Hepatocyte (in vitro differentiated cells): ENCODE results near the gene ONECUT2. TPM values are rescaled to one million over a fixed set of nuclear protein-coding genes. Genes with fewer than 3 reads are reported as not detected.

Source experiments
- DNase-seq: peaks from one replicate; pipeline ENCODE4 v3.0.0-alpha.2; 2016; ENCODE audit warnings: low spot score
- H2AFZ ChIP-seq: fragments of 200-600 bp; sonication (generic); 2 replicates; pipeline ENCODE4 v1.6.0; 2016; ENCODE audit warnings: antibody characterized with exemption, mild to moderate bottlenecking
- H3K27ac ChIP-seq: fragments of 200-600 bp; sonication (generic); 2 replicates; pipeline ENCODE4 v1.5.1; 2016; ENCODE audit warnings: mild to moderate bottlenecking
- H3K27me3 ChIP-seq: fragments of 200-600 bp; sonication (generic); 2 replicates; pipeline ENCODE4 v1.6.1; 2016
- H3K36me3 ChIP-seq: fragments of 200-600 bp; sonication (generic); replicated peaks from 2 replicates; pipeline ENCODE4 v1.5.1; 2016; ENCODE audit warnings: low read depth; ENCODE audit not compliant: insufficient read depth
- H3K4me1 ChIP-seq: fragments of 200-600 bp; sonication (generic); 2 replicates; pipeline ENCODE4 v1.5.1; 2016; ENCODE audit warnings: mild to moderate bottlenecking, moderate library complexity; ENCODE audit not compliant: insufficient read depth
- H3K4me2 ChIP-seq: fragments of 200-600 bp; sonication (generic); 2 replicates; pipeline ENCODE4 v1.6.0; 2016
- H3K4me3 ChIP-seq: fragments of 200-600 bp; sonication (generic); 2 replicates; pipeline ENCODE4 v1.5.1; 2016; ENCODE audit warnings: mild to moderate bottlenecking
- H3K79me2 ChIP-seq: fragments of 200-600 bp; sonication (generic); 2 replicates; pipeline ENCODE4 v1.6.0; 2017; ENCODE audit warnings: mild to moderate bottlenecking
- H3K9me2 ChIP-seq: fragments of 200-600 bp; sonication (generic); replicated peaks from 2 replicates; pipeline ENCODE4 v1.6.0; 2017; ENCODE audit warnings: mild to moderate bottlenecking; ENCODE audit not compliant: insufficient read depth
- H3K9me3 ChIP-seq: fragments of 200-600 bp; sonication (generic); 2 replicates; pipeline ENCODE4 v1.5.1; 2016; ENCODE audit warnings: low read depth, mild to moderate bottlenecking
- H4K20me1 ChIP-seq: fragments of 200-600 bp; sonication (generic); 2 replicates; pipeline ENCODE4 v1.6.0; 2016; ENCODE audit warnings: mild to moderate bottlenecking; ENCODE audit not compliant: insufficient read depth, poor library complexity, severe bottlenecking
- CTCF ChIP-seq: fragments of 200-600 bp; sonication (generic); IDR thresholded peaks from 2 replicates; pipeline ENCODE4 v1.5.1; 2016; ENCODE audit warnings: antibody characterized with exemption, mild to moderate bottlenecking; ENCODE audit not compliant: poor library complexity
- EZH2 ChIP-seq: fragments of 200-600 bp; sonication (generic); IDR thresholded peaks from 2 replicates; pipeline ENCODE4 v1.6.1; 2016; ENCODE audit warnings: antibody characterized with exemption, mild to moderate bottlenecking, borderline replicate concordance
- EZH2phosphoT487 ChIP-seq: fragments of 200-600 bp; sonication (generic); IDR thresholded peaks from one replicate; pipeline ENCODE4 v1.6.1; 2018; ENCODE audit warnings: antibody characterized with exemption, mild to moderate bottlenecking, low read depth, moderate library complexity; ENCODE audit not compliant: unreplicated experiment, severe bottlenecking
- WGBS: methylation state at CpG from one replicate; pipeline ENCODE4 v1.1.6; 2016; ENCODE audit warnings: low lambda C conversion rate; ENCODE audit errors: missing lambda C conversion rate; 5-methylcytosine and 5-hydroxymethylcytosine counted together
- polyA plus RNA-seq: library from polyadenylated mRNA; unstranded; fragments of >200 nt; fragmentation: Nextera tagmentation; extraction: Ambion mirVana; gene quantifications from 2 replicates; pipeline ENCODE4 v1.2.1, GENCODE V29; 2016
- total RNA-seq: library from RNA; depleted of rRNA; stranded (reverse); fragments of >200 nt; gene quantifications from 2 replicates; pipeline ENCODE4 v1.2.3, GENCODE V29; 2014

ONECUT2 gene
- total and polyA plus RNA-seq, 2 experiments from 2014 or later = 0.24 to 1.7 TPM

DNA sequence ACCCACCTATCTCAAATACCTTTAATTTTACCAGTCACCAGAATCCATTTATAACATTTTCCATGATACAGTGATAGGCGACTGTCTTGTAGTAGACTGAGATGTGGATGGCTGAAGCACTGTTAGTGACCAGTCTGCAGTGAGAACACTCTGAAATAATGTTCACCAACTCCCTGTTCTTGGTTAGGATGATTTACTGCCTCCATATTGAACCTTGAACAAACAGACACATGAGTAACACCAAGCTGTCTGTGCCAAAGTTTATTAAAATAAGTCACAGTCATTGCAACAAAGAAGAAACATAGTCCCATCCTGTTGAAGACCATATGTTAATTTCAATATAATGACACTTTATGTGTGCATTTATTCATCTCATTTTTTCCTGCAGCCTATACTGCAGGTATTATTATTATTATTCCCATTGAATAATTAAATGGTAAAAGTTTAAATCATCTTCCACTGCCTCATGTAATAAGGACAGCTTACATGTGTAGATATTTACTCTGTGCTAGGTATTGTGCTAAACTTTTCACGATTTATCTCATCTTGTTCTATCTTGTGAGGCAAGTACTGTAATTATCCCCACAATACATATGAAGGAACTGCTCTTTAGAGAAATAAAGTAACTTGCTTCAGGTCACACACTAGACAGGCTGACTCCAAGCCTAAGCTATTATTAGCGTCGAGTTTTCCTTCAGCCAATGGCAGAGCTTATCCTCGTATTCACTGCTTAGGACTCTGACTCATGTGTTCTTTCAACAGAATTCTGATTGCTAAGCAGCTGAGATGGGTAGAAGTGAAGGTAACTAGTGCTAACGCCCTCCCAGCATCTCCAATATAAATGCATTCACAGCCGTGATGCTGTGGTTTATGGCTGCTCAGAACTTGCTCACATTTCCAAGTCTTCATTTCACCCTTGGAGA is 62.5 kb downstream of the ONECUT2 start:
- DNase-seq = peak; percentile 59
- H3K9me2 ChIP-seq = no peaks in the 10 kb centered on the region
- no peaks in the 10 kb centered on the region for H3K9me3 ChIP-seq
- no peaks in the 10 kb centered on the region for H3K79me2 ChIP-seq
- no peaks in the 10 kb centered on the region for H3K36me3 ChIP-seq
- no peak overlapping the region for H3K4me2 ChIP-seq
- no peak overlapping the region for H3K4me3 ChIP-seq
- no peak for TF ChIP-seq EZH2phosphoT487
- TF ChIP-seq CTCF = no peak
- no peak for TF ChIP-seq EZH2
- WGBS = 57% methylated on average over 7 of the region's 7 CpGs
- H3K4me1 ChIP-seq = no peaks in the 10 kb centered on the region
- H3K27ac ChIP-seq = peak overlapping the region; percentile 58
- H2AFZ ChIP-seq = no peak overlapping the region
- no peaks in the 10 kb centered on the region for H3K27me3 ChIP-seq
- H4K20me1 ChIP-seq = no peaks in the 10 kb centered on the region

DNA sequence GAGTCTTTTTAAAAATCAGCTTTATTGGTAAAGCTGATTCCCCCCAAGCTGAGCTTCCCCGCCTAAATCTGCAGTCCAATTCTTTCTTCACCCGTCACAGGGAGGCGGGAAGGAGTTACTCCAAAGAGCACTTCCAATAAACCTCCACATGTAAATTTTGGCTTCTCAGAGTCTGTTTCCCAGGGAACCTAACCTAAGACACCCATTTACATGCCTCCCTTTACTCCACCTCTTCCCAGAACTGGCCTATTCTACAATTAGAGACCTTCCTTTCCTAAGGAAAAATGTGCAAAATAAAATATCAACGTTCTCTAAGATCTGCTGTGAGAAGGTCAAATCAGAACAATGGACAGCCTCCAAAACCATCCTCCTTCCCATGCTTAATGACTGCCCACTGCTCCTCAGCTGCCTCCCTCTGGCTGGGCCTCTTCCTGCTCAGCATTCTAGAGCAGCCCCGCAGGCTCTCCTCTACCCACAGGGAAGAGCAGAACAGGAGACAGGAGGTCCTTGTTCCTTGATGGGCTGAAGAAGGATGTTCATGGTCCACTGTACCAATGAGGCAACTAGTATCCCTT is 63.6 kb downstream of the ONECUT2 start:
- Histone ChIP-seq H3K9me2 (no peaks in the 10 kb centered on the region), H3K27me3 (no peaks in the 10 kb centered on the region), H3K79me2 (no peaks in the 10 kb centered on the region), H3K9me3 (no peaks in the 10 kb centered on the region), H3K4me2 (no peak overlapping the region), H3K27ac (no peak overlapping the region), H4K20me1 (no peaks in the 10 kb centered on the region), H3K4me3 (no peak overlapping the region), H3K4me1 (no peaks in the 10 kb centered on the region), H3K36me3 (no peaks in the 10 kb centered on the region), H2AFZ (no peak overlapping the region)
- 62% methylated on average over 5 of the region's 5 CpGs for WGBS
- no peak for DNase-seq
- no peak for TF ChIP-seq CTCF
- no peak for TF ChIP-seq EZH2
- no peak for TF ChIP-seq EZH2phosphoT487

GRCh38 chr18:57502624-57503023 is 67.5 kb downstream of the ONECUT2 start:
- no peak overlapping the region for H2AFZ ChIP-seq
- 74% methylated on average over 9 of the region's 9 CpGs for WGBS
- H3K9me2 ChIP-seq = no peaks in the 10 kb centered on the region
- H3K4me3 ChIP-seq = no peak overlapping the region
- H3K4me1 ChIP-seq = no peaks in the 10 kb centered on the region
- no peaks in the 10 kb centered on the region for H3K79me2 ChIP-seq
- no peak for TF ChIP-seq EZH2
- TF ChIP-seq CTCF = no peak
- TF ChIP-seq EZH2phosphoT487 = no peak
- H3K27ac ChIP-seq = no peak overlapping the region
- DNase-seq = no peak
- H4K20me1 ChIP-seq = no peaks in the 10 kb centered on the region
- no peaks in the 10 kb centered on the region for H3K36me3 ChIP-seq
- H3K9me3 ChIP-seq = no peaks in the 10 kb centered on the region
- no peak overlapping the region for H3K4me2 ChIP-seq
- no peaks in the 10 kb centered on the region for H3K27me3 ChIP-seq
